A549 (cell line): ENCODE data around the gene CDH11. TPM values are rescaled to one million over a fixed set of nuclear protein-coding genes. Genes with fewer than 3 reads are reported as not detected.
A peak's percentile ranks its signal among the peaks of the same experiment; 100 is the strongest.

Source experiments
- ATAC-seq, 2 experiments: fragments of 200-7000 bp in 1 of 2; fragments of >200 bp in 1 of 2; cut with Nextera tagmentation in 1 of 2; cut with Tn5 transposase in 1 of 2; 3 replicates each; pipeline versions ENCODE4 v1.8.0 to v1.9.1; 2018 to 2020; ENCODE audit warnings: mild to moderate bottlenecking in 1 of 2, moderate library complexity in 1 of 2
- CTCF ChIA-PET: fragments of 300-600 bp; sonication (Branson Sonifier 250); formaldehyde crosslinking; extraction: SDS; loops from one replicate; lab custom pipeline; 2021; ENCODE audit warnings: antibody characterized with exemption, inconsistent platforms; lab: Yijun Ruan, JAX
- POLR2A ChIA-PET: fragments of 350-600 bp; formaldehyde crosslinking; extraction: SDS; loops from one replicate; lab custom pipeline; 2021; ENCODE audit warnings: antibody characterized with exemption, inconsistent platforms; lab: Yijun Ruan, JAX
- DNase-seq, 2 experiments: peaks; one replicate each; pipeline versions ENCODE4 v3.0.0 to v3.0.0-alpha.2; 2011 to 2016; ENCODE audit warnings: low read depth in 1 of 2, low spot score in 1 of 2
- FAIRE-seq: peaks from 2 replicates; lab custom pipeline; 2011; peaks lifted over from hg19 to GRCh38; lab: Jason Lieb, UNC
- H3K27ac ChIP-seq, 2 experiments: fragments of >200 bp; sonication (Bioruptor Twin); formaldehyde crosslinking; 3 replicates each; pipeline ENCODE4 v1.5.1; 2016 to 2017
- H3K4me1 ChIP-seq: fragments of >200 bp; sonication (Bioruptor Twin); formaldehyde crosslinking; 3 replicates; pipeline ENCODE4 v1.6.1; 2016
- H3K4me2 ChIP-seq: fragments of >200 bp; sonication (Bioruptor Twin); formaldehyde crosslinking; 3 replicates; pipeline ENCODE4 v1.6.1; 2016
- H3K4me3 ChIP-seq: fragments of >200 bp; sonication (Bioruptor Twin); formaldehyde crosslinking; 3 replicates; pipeline ENCODE4 v1.5.1; 2016
- H3K9me3 ChIP-seq: fragments of >200 bp; sonication (Bioruptor Twin); formaldehyde crosslinking; 3 replicates; pipeline ENCODE4 v1.6.1; 2016
- CHD2 ChIP-seq: fragments of 150-350 bp; IDR thresholded peaks from 2 replicates; pipeline ENCODE4 v1.6.1; 2014; ENCODE audit warnings: low read length; ENCODE audit not compliant: partially characterized antibody
- CTCF ChIP-seq: fragments of >200 bp; sonication (Bioruptor Twin); formaldehyde crosslinking; IDR thresholded peaks from 3 replicates; pipeline ENCODE4 v1.5.1; 2016
- EHF ChIP-seq: fragments of 250-450 bp; sonication (Bioruptor Pico); IDR thresholded peaks from 2 replicates; pipeline ENCODE4 v1.5.0; 2020; ENCODE audit warnings: mild to moderate bottlenecking
- EHMT2 ChIP-seq: fragments of 200-600 bp; sonication (generic); IDR thresholded peaks from 2 replicates; pipeline ENCODE4 v1.6.1; 2016; ENCODE audit warnings: antibody characterized with exemption, low read depth, mild to moderate bottlenecking, moderate library complexity
- FOSB ChIP-seq: fragments of 250-450 bp; sonication (Bioruptor Pico); IDR thresholded peaks from 2 replicates; pipeline ENCODE4 v1.5.0; 2020; ENCODE audit warnings: mild to moderate bottlenecking, moderate library complexity
- FOSL2 ChIP-seq, 2 experiments: fragments of 450-650 bp in 1 of 2; fragments of >200 bp in 1 of 2; sonication (Bioruptor Twin) in 1 of 2; formaldehyde crosslinking; IDR thresholded peaks; 2 replicates each; pipeline versions ENCODE4 v1.5.0 to v1.6.1; 2016 to 2020; ENCODE audit warnings: mild to moderate bottlenecking in 1 of 2, moderate library complexity in 1 of 2
- GATA3 ChIP-seq: IDR thresholded peaks from 2 replicates; pipeline ENCODE4 v1.6.1; 2012; ENCODE audit warnings: borderline replicate concordance
- HDAC2 ChIP-seq: fragments of 200-600 bp; sonication (generic); IDR thresholded peaks from 2 replicates; pipeline ENCODE4 v1.6.1; 2016
- HES2 ChIP-seq: fragments of >200 bp; sonication (Bioruptor Twin); formaldehyde crosslinking; IDR thresholded peaks from 2 replicates; pipeline ENCODE4 v1.6.1; 2016
- JUNB ChIP-seq: fragments of >200 bp; sonication (Bioruptor Twin); formaldehyde crosslinking; IDR thresholded peaks from 2 replicates; pipeline ENCODE4 v1.6.1; 2016
- KDM1A ChIP-seq: fragments of 200-600 bp; sonication (generic); IDR thresholded peaks from 2 replicates; pipeline ENCODE4 v1.6.1; 2016; ENCODE audit warnings: low read depth, mild to moderate bottlenecking
- MYC ChIP-seq: IDR thresholded peaks from 2 replicates; pipeline ENCODE4 v1.6.1; 2012; ENCODE audit warnings: mild to moderate bottlenecking, inconsistent platforms, low read length, improper control_type of control experiment, borderline replicate concordance
- NFE2L2 ChIP-seq: fragments of 150-350 bp; conservative IDR thresholded peaks from 2 replicates; pipeline ENCODE4 v1.6.1; 2014; ENCODE audit warnings: low read length
- NR3C1 ChIP-seq: fragments of >200 bp; sonication (Bioruptor Twin); formaldehyde crosslinking; IDR thresholded peaks from 3 replicates; pipeline ENCODE4 v1.6.1; 2017
- PHF8 ChIP-seq: fragments of 200-600 bp; sonication (generic); IDR thresholded peaks from 2 replicates; pipeline ENCODE4 v1.6.1; 2016; ENCODE audit warnings: low read depth, mild to moderate bottlenecking, antibody characterized with exemption, moderate library complexity, borderline replicate concordance
- SMC3 ChIP-seq: fragments of >200 bp; sonication (Bioruptor Twin); formaldehyde crosslinking; IDR thresholded peaks from 3 replicates; pipeline ENCODE4 v1.6.1; 2018; ENCODE audit warnings: inconsistent platforms
- SREBF2 ChIP-seq: fragments of 450-650 bp; IDR thresholded peaks from 2 replicates; pipeline ENCODE4 v1.6.1; 2014; ENCODE audit warnings: mild to moderate bottlenecking, moderate library complexity
- TFCP2L1 ChIP-seq: fragments of 250-450 bp; sonication (Bioruptor Pico); IDR thresholded peaks from 2 replicates; pipeline ENCODE4 v1.5.0; 2021; ENCODE audit warnings: mild to moderate bottlenecking
- ZC3H11A ChIP-seq: fragments of 450-650 bp; IDR thresholded peaks from 2 replicates; pipeline ENCODE4 v1.6.1; 2014; ENCODE audit warnings: antibody characterized with exemption, mild to moderate bottlenecking
- ZSCAN20 ChIP-seq: fragments of 250-450 bp; sonication (Bioruptor Pico); IDR thresholded peaks from 2 replicates; pipeline ENCODE4 v1.8.0; 2022; ENCODE audit warnings: mild to moderate bottlenecking, moderate library complexity
- WGBS: methylation state at CpG from one replicate; pipeline ENCODE4 v1.1.6; 2017; ENCODE audit errors: missing lambda C conversion rate; 5-methylcytosine and 5-hydroxymethylcytosine counted together
- polyA plus RNA-seq, 4 experiments: library from polyadenylated mRNA; depleted of rRNA in 3 of 4; stranded (reverse); fragments of >200 nt; fragmentation: RNase III in 1 of 4; extraction: RNeasy Plus Mini Kit Qiagen cat#74134 plus additional on column Dnase treatment in 1 of 4; gene quantifications; 2 replicates in 3 of 4; 3 replicates in 1 of 4; pipeline ENCODE4 v1.2.3, GENCODE V29; 2011 to 2017

CDH11 gene
- polyA plus RNA-seq, 2 of the 4 experiments (the other 2 are of a cell fraction): 0.72 to 1.1 TPM

GRCh38 chr16:64924086-64924485 is 197.8 kb downstream of the CDH11 start:
- DNase-seq (no peak), ATAC-seq (no peak), FAIRE-seq (no peak)
- H3K9me3 ChIP-seq: no peaks in the 10 kb centered on the region
- no peaks in the 10 kb centered on the region for H3K4me1 ChIP-seq
- no peak overlapping the region for H3K4me3 ChIP-seq
- POLR2A ChIA-PET: no interaction called here
- CTCF ChIA-PET: no interaction called here
- H3K4me2 ChIP-seq: no peak overlapping the region
- no peak overlapping the region for H3K27ac ChIP-seq
- TF ChIP-seq GATA3: no peak
- TF ChIP-seq CTCF: no peak
- TF ChIP-seq FOSB (CRISPR knock-in tag): no peak
- 0% methylated on average over 2 of the region's 2 CpGs for WGBS

GRCh38 chr16:64919929-64920607 is 201.8 kb downstream of the CDH11 start:
- no peak overlapping the region for H3K4me2 ChIP-seq
- H3K4me3 ChIP-seq: no peak overlapping the region
- no peak overlapping the region for H3K27ac ChIP-seq
- H3K4me1 ChIP-seq: no peaks in the 10 kb centered on the region
- ChIA-PET POLR2A (no interaction called here), CTCF (no interaction called here)
- DNase-seq (no peak), FAIRE-seq (no peak), ATAC-seq (no peak)
- 8% methylated on average over 2 of the region's 2 CpGs for WGBS
- TF ChIP-seq HES2 (no peak), FOSL2 (IDR thresholded peaks at IDR 0.05) (no peak), FOSL2 (CRISPR knock-in tag; IDR thresholded peaks at IDR 0.05) (no peak)
- no peaks in the 10 kb centered on the region for H3K9me3 ChIP-seq

GRCh38 chr16:64919141-64919540 is 202.7 kb downstream of the CDH11 start:
- ATAC-seq (no peak), FAIRE-seq (no peak), DNase-seq (no peak)
- ChIA-PET POLR2A (no interaction called here), CTCF (interaction anchor here (1.0 kb wide), 1 partner anchor 8 kb away, joined by 3 read pairs; no protein-coding TSS in a partner anchor)
- Histone ChIP-seq H3K4me3 (no peak overlapping the region), H3K4me2 (no peak overlapping the region), H3K27ac (no peak overlapping the region), H3K4me1 (no peaks in the 10 kb centered on the region), H3K9me3 (no peaks in the 10 kb centered on the region)
- no peak for TF ChIP-seq SREBF2
- no peak for TF ChIP-seq TFCP2L1
- no peak for TF ChIP-seq PHF8
- no peak for TF ChIP-seq MYC
- 0% methylated on average over 1 of the region's 1 CpG for WGBS

GRCh38 chr16:64916051-64916450 is 205.8 kb downstream of the CDH11 start:
- Histone ChIP-seq H3K4me1 (no peaks in the 10 kb centered on the region), H3K27ac (no peak overlapping the region), H3K9me3 (no peaks in the 10 kb centered on the region), H3K4me2 (no peak overlapping the region), H3K4me3 (no peak overlapping the region)
- CTCF ChIA-PET: no interaction called here
- no peak for TF ChIP-seq ZSCAN20
- TF ChIP-seq HDAC2: no peak
- no peak for ATAC-seq
- POLR2A ChIA-PET: no interaction called here
- FAIRE-seq: no peak
- 2% methylated on average over 2 of the region's 2 CpGs for WGBS
- DNase-seq: no peak

GRCh38 chr16:64910356-64910755 is 211.5 kb downstream of the CDH11 start:
- FAIRE-seq: no peak
- CTCF ChIA-PET: no interaction called here
- WGBS: 28% methylated on average over 6 of the region's 6 CpGs
- H3K4me3 ChIP-seq: no peak overlapping the region
- POLR2A ChIA-PET: no interaction called here
- no peaks in the 10 kb centered on the region for H3K4me1 ChIP-seq
- no peak overlapping the region for H3K4me2 ChIP-seq
- DNase-seq: peak in 1 of 2 experiments; percentile 16
- ATAC-seq: no peak
- H3K27ac ChIP-seq: no peak overlapping the region
- no peak for TF ChIP-seq HDAC2
- no peak for TF ChIP-seq SREBF2
- no peak for TF ChIP-seq CHD2
- no peak for TF ChIP-seq EHF (CRISPR knock-in tag)
- no peak for TF ChIP-seq NR3C1
- no peak for TF ChIP-seq NFE2L2
- TF ChIP-seq MYC: no peak
- no peak for TF ChIP-seq EHMT2
- TF ChIP-seq FOSL2 (IDR thresholded peaks at IDR 0.05): no peak
- no peak for TF ChIP-seq FOSL2 (CRISPR knock-in tag; IDR thresholded peaks at IDR 0.05)
- TF ChIP-seq ZC3H11A: no peak
- TF ChIP-seq KDM1A: no peak
- no peak for TF ChIP-seq JUNB
- TF ChIP-seq SMC3: no peak
- no peak for TF ChIP-seq HES2
- no peaks in the 10 kb centered on the region for H3K9me3 ChIP-seq
